OCI-LY3 (cell line): ENCODE data around the gene SLC29A3.

Source experiments
- H2AFZ ChIP-seq: fragments of 200-600, 300-600 bp; shearing (Covaris generic); 2 replicates; pipeline ENCODE4 v1.6.0; 2014; ENCODE audit warnings: antibody characterized with exemption, low read depth, low read length
- H3K27ac ChIP-seq: fragments of 200-600, 300-600 bp; sonication (generic); 2 replicates; pipeline ENCODE4 v1.5.1; 2014; ENCODE audit warnings: mild to moderate bottlenecking, low read length, moderate library complexity, mixed read lengths
- H3K27me3 ChIP-seq: fragments of 200-600, 300-600 bp; sonication (generic); 2 replicates; pipeline ENCODE4 v1.6.1; 2014; ENCODE audit warnings: low read depth, low read length, mixed read lengths
- H3K36me3 ChIP-seq: fragments of 200-600, 300-600 bp; sonication (generic); replicated peaks from 2 replicates; pipeline ENCODE3; 2014; ENCODE audit warnings: low read depth, low read length, mixed read lengths
- H3K4me1 ChIP-seq: fragments of 300-600, 200-600 bp; sonication (generic); 2 replicates; pipeline ENCODE4 v1.6.1; 2014; ENCODE audit warnings: low read length, mixed read lengths
- H3K4me2 ChIP-seq: fragments of 200-600, 300-600 bp; sonication (generic); 2 replicates; pipeline ENCODE4 v1.6.1; 2014; ENCODE audit warnings: low read length, mixed read lengths
- H3K4me3 ChIP-seq: fragments of 300-600, 200-600 bp; sonication (generic); 2 replicates; pipeline ENCODE4 v1.5.1; 2014; ENCODE audit warnings: antibody characterized with exemption, mild to moderate bottlenecking, low read length, moderate library complexity
- H3K79me2 ChIP-seq: fragments of 300-600, 200-600 bp; shearing (Covaris generic); 2 replicates; pipeline ENCODE4 v1.6.1; 2014; ENCODE audit warnings: mild to moderate bottlenecking, low read length, mixed read lengths
- H3K9ac ChIP-seq: fragments of 300-600, 200-600 bp; shearing (Covaris generic); 2 replicates; pipeline ENCODE4 v1.6.0; 2014; ENCODE audit warnings: mild to moderate bottlenecking, low read length, moderate library complexity
- H3K9me3 ChIP-seq: fragments of 200-600, 300-600 bp; shearing (Covaris generic); 2 replicates; pipeline ENCODE4 v1.6.1; 2014; ENCODE audit warnings: low read length, mixed read lengths; ENCODE audit not compliant: insufficient read depth
- H4K20me1 ChIP-seq: fragments of 200-600, 300-600 bp; sonication (generic); 2 replicates; pipeline ENCODE4 v1.6.1; 2016; ENCODE audit warnings: low read length, mixed read lengths; ENCODE audit not compliant: insufficient read depth
- CTCF ChIP-seq: fragments of 200-600, 300-600 bp; sonication (generic); IDR thresholded peaks from 2 replicates; pipeline ENCODE4 v1.5.1; 2014; ENCODE audit warnings: antibody characterized with exemption, low read length, low read depth
- EZH2phosphoT487 ChIP-seq: fragments of 200-600 bp; shearing (Covaris generic); IDR thresholded peaks from 2 replicates; pipeline ENCODE4 v1.6.1; 2018; ENCODE audit warnings: antibody characterized with exemption, mixed run types, low read depth

Gene SLC29A3

GRCh38 chr10:71303569-71303907 is 15.5 kb upstream of the SLC29A3 start:
- H3K36me3 ChIP-seq, result no peaks in the 10 kb centered on the region
- no peaks in the 10 kb centered on the region for H3K9me3 ChIP-seq
- H3K4me3 ChIP-seq, result no peak overlapping the region
- H3K4me1 ChIP-seq, result peaks cover 29% of the 10 kb centered on the region
- TF ChIP-seq EZH2phosphoT487 (no peak), CTCF (no peak)
- no peak overlapping the region for H3K27ac ChIP-seq
- no peak overlapping the region for H3K9ac ChIP-seq
- no peaks in the 10 kb centered on the region for H4K20me1 ChIP-seq
- H3K27me3 ChIP-seq, result no peaks in the 10 kb centered on the region
- H3K4me2 ChIP-seq, result no peak overlapping the region
- no peak overlapping the region for H2AFZ ChIP-seq
- H3K79me2 ChIP-seq, result no peaks in the 10 kb centered on the region

- TF ChIP-seq EZH2phosphoT487 (no peak), CTCF (no peak)
- H3K4me2 ChIP-seq, result no peak overlapping the region
- no peaks in the 10 kb centered on the region for H3K9me3 ChIP-seq
- no peaks in the 10 kb centered on the region for H3K79me2 ChIP-seq
- peaks cover 28% of the 10 kb centered on the region for H3K4me1 ChIP-seq
- no peak overlapping the region for H3K27ac ChIP-seq
- H2AFZ ChIP-seq, result no peak overlapping the region
- H3K36me3 ChIP-seq, result no peaks in the 10 kb centered on the region
- no peaks in the 10 kb centered on the region for H3K27me3 ChIP-seq
- H3K9ac ChIP-seq, result no peak overlapping the region
- H3K4me3 ChIP-seq, result no peak overlapping the region
- H4K20me1 ChIP-seq, result no peaks in the 10 kb centered on the region
These were observed 14.1 kb upstream of the SLC29A3 start for GRCh38 chr10:71304914-71305313.

GRCh38 chr10:71306979-71307378 is 12.1 kb upstream of the SLC29A3 start:
- no peak overlapping the region for H3K4me2 ChIP-seq
- TF ChIP-seq CTCF (no peak), EZH2phosphoT487 (no peak)
- no peak overlapping the region for H3K9ac ChIP-seq
- H3K4me1 ChIP-seq, result peaks cover 36% of the 10 kb centered on the region
- H3K27ac ChIP-seq, result no peak overlapping the region
- H3K79me2 ChIP-seq, result no peaks in the 10 kb centered on the region
- no peaks in the 10 kb centered on the region for H3K36me3 ChIP-seq
- H4K20me1 ChIP-seq, result no peaks in the 10 kb centered on the region
- no peaks in the 10 kb centered on the region for H3K9me3 ChIP-seq
- no peak overlapping the region for H3K4me3 ChIP-seq
- no peak overlapping the region for H2AFZ ChIP-seq
- H3K27me3 ChIP-seq, result no peaks in the 10 kb centered on the region

- no peak overlapping the region for H3K9ac ChIP-seq
- no peaks in the 10 kb centered on the region for H4K20me1 ChIP-seq
- no peaks in the 10 kb centered on the region for H3K9me3 ChIP-seq
- H3K27ac ChIP-seq, result no peak overlapping the region
- H3K4me3 ChIP-seq, result no peak overlapping the region
- H3K36me3 ChIP-seq, result no peaks in the 10 kb centered on the region
- no peaks in the 10 kb centered on the region for H3K79me2 ChIP-seq
- H2AFZ ChIP-seq, result no peak overlapping the region
- no peak overlapping the region for H3K4me2 ChIP-seq
- no peak for TF ChIP-seq EZH2phosphoT487
- no peak for TF ChIP-seq CTCF
- H3K4me1 ChIP-seq, result peaks cover 36% of the 10 kb centered on the region
- no peaks in the 10 kb centered on the region for H3K27me3 ChIP-seq
These were observed 11.5 kb upstream of the SLC29A3 start for GRCh38 chr10:71307469-71308085.
